T47D (cell line): Measurements from ENCODE around the gene SPDYA.

Experiments
- DNase-seq, 2 experiments: peaks; one replicate each; pipeline versions ENCODE4 v3.0.0 to v3.0.0-alpha.2; 2011 to 2012; ENCODE audit warnings: low read depth in 1 of 2, low spot score in 1 of 2
- JUND ChIP-seq: IDR thresholded peaks from 2 replicates; pipeline ENCODE4 v1.6.1; 2012; ENCODE audit warnings: low read depth
- in situ Hi-C: cut with HindIII; loops from 2 replicates; pipeline ENCODE4 v1.10.0; 2016; ENCODE audit warnings: low sequenced_read_pairs, low pct_unique_long_range_greater_than_20kb

The SPDYA gene

GRCh38 chr2:28796620-28797019 lies 14.0 kb upstream of the SPDYA start:
- in situ Hi-C loops = no loop called here
- TF ChIP-seq JUND = no peak
- no peak for DNase-seq

GRCh38 chr2:28801726-28802125 lies 8.9 kb upstream of the SPDYA start:
- in situ Hi-C loops = no loop called here
- no peak for TF ChIP-seq JUND
- no peak for DNase-seq

GRCh38 chr2:28802975-28803429 lies 7.6 kb upstream of the SPDYA start:
- TF ChIP-seq JUND = no peak
- DNase-seq = no peak
- in situ Hi-C loops = no loop called here

GRCh38 chr2:28809927-28810326 lies 707 bp upstream of the SPDYA start:
- TF ChIP-seq JUND = no peak
- in situ Hi-C loops = no loop called here
- DNase-seq = no peak

- in situ Hi-C loops = no loop called here
Measured at GRCh38 chr2:28818053-28818452, 7.4 kb downstream of the SPDYA start.

GRCh38 chr2:28821295-28821958 lies 10.8 kb downstream of the SPDYA start:
- no peak for TF ChIP-seq JUND
- in situ Hi-C loops = no loop called here
- peak in 1 of 2 experiments; percentile 80 for DNase-seq

More at GRCh38 chr2:28818053-28818452, 7.4 kb downstream of the SPDYA start:
- no peak for DNase-seq
- no peak for TF ChIP-seq JUND

GRCh38 chr2:28822036-28822435 lies 11.4 kb downstream of the SPDYA start:
- DNase-seq = no peak
- TF ChIP-seq JUND = no peak
- in situ Hi-C loops = no loop called here

- in situ Hi-C loops = no loop called here
- no peak for TF ChIP-seq JUND
- DNase-seq = no peak
Measured at GRCh38 chr2:28824207-28824606, 13.6 kb downstream of the SPDYA start.

GRCh38 chr2:28824870-28825269 lies 14.2 kb downstream of the SPDYA start:
- DNase-seq = no peak

GRCh38 chr2:28828382-28828781 lies 17.7 kb downstream of the SPDYA start:
- in situ Hi-C loops = no loop called here
- TF ChIP-seq JUND = no peak
- no peak for DNase-seq

More at GRCh38 chr2:28824870-28825269, 14.2 kb downstream of the SPDYA start:
- in situ Hi-C loops = no loop called here
- no peak for TF ChIP-seq JUND

- DNase-seq = no peak
- in situ Hi-C loops = no loop called here
- no peak for TF ChIP-seq JUND
Measured at GRCh38 chr2:28833740-28834470, 23.3 kb downstream of the SPDYA start.

GRCh38 chr2:28835781-28836180 lies 25.1 kb downstream of the SPDYA start:
- DNase-seq = no peak
- no peak for TF ChIP-seq JUND
- in situ Hi-C loops = no loop called here

- DNase-seq = no peak
- no peak for TF ChIP-seq JUND
- in situ Hi-C loops = no loop called here
Measured at GRCh38 chr2:28838971-28839370, 28.3 kb downstream of the SPDYA start.

- in situ Hi-C loops = no loop called here
- no peak for TF ChIP-seq JUND
- no peak for DNase-seq
Measured at GRCh38 chr2:28842042-28842441, 31.4 kb downstream of the SPDYA start.
